ENCODE results near the gene ECHS1. TPM values are rescaled to one million over a fixed set of nuclear protein-coding genes. Genes with fewer than 3 reads are reported as not detected.
A peak's percentile ranks its signal among the peaks of the same experiment; 100 is the strongest.

ECHS1 gene
- total RNA-seq (100 to 1,000 TPM; 133 to 280 (median 146) TPM), polyA plus RNA-seq (100 to 1,000 TPM in 2 of 3 donors, 10 to 100 TPM in 1; 74.4 to 126 (median 126) TPM)
- long read RNA-seq, donor 1, transcript ECHS1-201 (8 exons, 1,617 nt), result major isoform, 87 of 101 reads
- long read RNA-seq, donor 1, partial matches to known transcripts, result 14 of 101 reads
- long read RNA-seq, donor 1, other reads (novel, unspliced or antisense), result 0 of 101 reads
- long read RNA-seq, donor 2, transcript ECHS1-201 (8 exons, 1,617 nt), result major isoform, 58 of 93 reads
- long read RNA-seq, donor 2, partial matches to known transcripts, result 35 of 93 reads
- long read RNA-seq, donor 2, other reads (novel, unspliced or antisense), result 0 of 93 reads
- long read RNA-seq, donor 3, transcript ECHS1-201 (8 exons, 1,617 nt), result major isoform, 82 of 146 reads
- long read RNA-seq, donor 3, partial matches to known transcripts, result 64 of 146 reads
- long read RNA-seq, donor 3, other reads (novel, unspliced or antisense), result 0 of 146 reads
- long read RNA-seq, donor 4, transcript ECHS1-201 (8 exons, 1,617 nt), result major isoform, 398 of 414 reads
- long read RNA-seq, donor 4, partial matches to known transcripts, result 11 of 414 reads
- long read RNA-seq, donor 4, other reads (novel, unspliced or antisense), result 5 of 414 reads
- long read RNA-seq, donor 5, transcript ECHS1-201 (8 exons, 1,617 nt), result major isoform, 576 of 593 reads
- long read RNA-seq, donor 5, partial matches to known transcripts, result 8 of 593 reads
- long read RNA-seq, donor 5, other reads (novel, unspliced or antisense), result 9 of 593 reads
- long read RNA-seq, donor 6, transcript ECHS1-201 (8 exons, 1,617 nt), result major isoform, 197 of 206 reads
- long read RNA-seq, donor 6, partial matches to known transcripts, result 6 of 206 reads
- long read RNA-seq, donor 6, other reads (novel, unspliced or antisense), result 3 of 206 reads
- long read RNA-seq, donor 7, transcript ECHS1-201 (8 exons, 1,617 nt), result major isoform, 37 of 59 reads
- long read RNA-seq, donor 7, partial matches to known transcripts, result 22 of 59 reads
- long read RNA-seq, donor 7, other reads (novel, unspliced or antisense), result 0 of 59 reads
- long read RNA-seq, donor 8, transcript ECHS1-201 (8 exons, 1,617 nt), result major isoform, 113 of 135 reads
- long read RNA-seq, donor 8, partial matches to known transcripts, result 22 of 135 reads
- long read RNA-seq, donor 8, other reads (novel, unspliced or antisense), result 0 of 135 reads
- long read RNA-seq, donor 9, transcript ECHS1-201 (8 exons, 1,617 nt), result major isoform, 69 of 80 reads
- long read RNA-seq, donor 9, partial matches to known transcripts, result 11 of 80 reads
- long read RNA-seq, donor 9, other reads (novel, unspliced or antisense), result 0 of 80 reads
- long read RNA-seq, donor 10, transcript ECHS1-201 (8 exons, 1,617 nt), result major isoform, 63 of 82 reads
- long read RNA-seq, donor 10, partial matches to known transcripts, result 19 of 82 reads
- long read RNA-seq, donor 10, other reads (novel, unspliced or antisense), result 0 of 82 reads

DNA sequence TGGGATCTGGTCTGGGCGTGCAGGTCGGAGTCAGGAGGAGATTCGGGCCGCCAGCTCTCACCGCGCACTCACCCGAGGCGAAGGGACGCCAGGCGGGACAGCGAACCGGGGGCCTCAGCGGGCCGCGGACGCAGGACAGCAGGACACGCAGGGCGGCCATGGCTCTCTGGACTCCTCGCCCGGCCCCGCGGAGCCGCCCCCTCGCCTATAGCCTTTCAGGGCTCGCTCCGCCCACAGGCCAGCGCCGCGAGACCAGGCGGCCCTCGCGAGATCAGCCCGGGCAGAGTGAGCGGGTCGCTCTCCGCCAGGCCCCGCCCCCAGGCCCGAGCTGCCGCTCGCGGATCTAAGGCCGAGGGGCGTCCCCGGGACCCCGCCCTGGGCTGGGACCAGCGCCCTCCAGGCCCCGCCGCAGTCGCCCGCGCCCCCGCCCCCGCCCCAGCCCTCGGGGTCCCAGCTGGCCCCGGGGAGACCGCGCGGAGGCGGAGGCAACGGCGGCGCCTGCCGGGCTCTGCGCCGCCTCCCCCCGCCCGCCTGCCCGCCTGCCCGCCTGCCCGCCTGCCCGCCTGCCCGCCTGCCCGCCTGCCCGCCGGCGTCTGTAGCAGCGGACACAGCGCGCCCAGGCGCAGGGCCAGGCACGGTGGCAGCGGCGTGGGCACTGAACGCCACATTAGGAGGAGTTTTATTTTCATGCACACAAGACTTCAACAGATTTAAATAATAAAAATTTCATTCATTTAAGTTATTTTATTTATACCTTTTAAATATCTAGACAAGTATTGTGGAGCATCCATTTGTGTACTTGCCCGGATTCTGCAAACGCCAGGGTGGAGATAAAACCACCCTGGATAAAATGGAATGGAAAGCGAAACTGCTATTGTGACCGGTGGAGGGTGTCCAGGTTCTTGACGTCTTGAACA, at the start of gene ECHS1:
Gene ECHS1, minus strand, starts transcription at position 181 of the 917 bp plus-strand sequence. Its CDS starts 21 bp downstream, at position 160.
- Histone ChIP-seq H3K36me3 (replicated peaks in 1 of 2) (peaks cover 0 to 23% of the 10 kb centered on the region in 2 donors), H3K27me3 (no peaks in the 10 kb centered on the region), H3K4me3 (peak within 1 kb of the TSS in 2 of 4 donors; percentile 66 to 75), H3K27ac (peak within 1 kb of the TSS; percentile 34 to 99 (median 90)), H3K4me1 (replicated peaks in 1 of 2) (peaks cover 9 to 19% of the 10 kb centered on the region in 2 donors), H3K9me3 (replicated peaks in 1 of 3) (no peaks in the 10 kb centered on the region)
- peak; percentile 94 to 99 (median 97) for DNase-seq
- peak; percentile 49 to 66 for TF ChIP-seq POLR2A (IDR thresholded peaks at IDR 0.05)
- TF ChIP-seq, protein P1, sequence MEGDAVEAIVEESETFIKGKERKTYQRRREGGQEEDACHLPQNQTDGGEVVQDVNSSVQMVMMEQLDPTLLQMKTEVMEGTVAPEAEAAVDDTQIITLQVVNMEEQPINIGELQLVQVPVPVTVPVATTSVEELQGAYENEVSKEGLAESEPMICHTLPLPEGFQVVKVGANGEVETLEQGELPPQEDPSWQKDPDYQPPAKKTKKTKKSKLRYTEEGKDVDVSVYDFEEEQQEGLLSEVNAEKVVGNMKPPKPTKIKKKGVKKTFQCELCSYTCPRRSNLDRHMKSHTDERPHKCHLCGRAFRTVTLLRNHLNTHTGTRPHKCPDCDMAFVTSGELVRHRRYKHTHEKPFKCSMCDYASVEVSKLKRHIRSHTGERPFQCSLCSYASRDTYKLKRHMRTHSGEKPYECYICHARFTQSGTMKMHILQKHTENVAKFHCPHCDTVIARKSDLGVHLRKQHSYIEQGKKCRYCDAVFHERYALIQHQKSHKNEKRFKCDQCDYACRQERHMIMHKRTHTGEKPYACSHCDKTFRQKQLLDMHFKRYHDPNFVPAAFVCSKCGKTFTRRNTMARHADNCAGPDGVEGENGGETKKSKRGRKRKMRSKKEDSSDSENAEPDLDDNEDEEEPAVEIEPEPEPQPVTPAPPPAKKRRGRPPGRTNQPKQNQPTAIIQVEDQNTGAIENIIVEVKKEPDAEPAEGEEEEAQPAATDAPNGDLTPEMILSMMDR (IDR thresholded peaks at IDR 0.05), result no peak
- intact Hi-C loops (cut with DNase I), result no loop called here
- WGBS, 4 donors, result 1 to 4% (median 2%) methylated on average over 10 to 88 of the region's 89 CpGs

DNA sequence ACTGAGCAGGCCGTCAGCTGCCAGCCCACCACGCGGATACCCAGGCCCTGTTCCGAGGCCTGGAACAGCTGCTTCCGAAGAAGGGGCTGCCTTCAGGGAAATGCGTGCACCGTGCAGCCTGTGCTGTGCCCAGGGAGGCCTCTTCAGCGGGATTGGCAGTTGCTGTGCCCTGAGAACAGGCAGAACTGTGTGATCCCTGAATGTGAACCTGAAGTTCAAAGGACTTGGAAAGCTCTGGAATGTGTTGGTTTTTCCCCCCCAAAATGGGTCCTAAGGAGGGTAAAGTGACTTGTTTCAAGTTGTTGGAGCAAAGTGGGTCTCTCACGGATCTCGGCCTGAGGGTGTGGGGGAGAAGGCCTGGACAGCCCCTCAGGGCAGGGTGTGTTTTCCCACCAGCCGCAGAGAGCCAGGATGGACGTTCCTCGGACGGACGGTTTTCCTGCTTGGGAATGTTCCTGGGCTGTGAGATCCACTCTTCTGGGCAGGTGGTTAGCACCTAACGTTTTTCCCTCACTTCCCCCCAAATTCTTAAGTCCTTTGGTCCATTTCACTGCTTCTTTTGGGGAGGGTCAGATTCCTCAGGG, 49.2 kb upstream of the ECHS1 start:
- H3K27ac ChIP-seq, result no peak overlapping the region

More for the DNA sequence above, 49.2 kb upstream of the ECHS1 start:
- Histone ChIP-seq H3K4me1 (replicated peaks in 1 of 2) (peaks cover 0 to 3% of the 10 kb centered on the region in 2 donors), H3K9me3 (replicated peaks in 1 of 3) (no peaks in the 10 kb centered on the region), H3K27me3 (no peaks in the 10 kb centered on the region), H3K4me3 (no peak overlapping the region), H3K36me3 (replicated peaks in 1 of 2) (peaks cover 0 to 20% of the 10 kb centered on the region in 2 donors)
- 81 to 86% (median 85%) methylated on average over 11 to 16 of the region's 16 CpGs for WGBS, 4 donors
- intact Hi-C loops (cut with DNase I), result no loop called here
- TF ChIP-seq, protein P1 (IDR thresholded peaks at IDR 0.05), result no peak
- TF ChIP-seq POLR2A (IDR thresholded peaks at IDR 0.05), result no peak
- peak in 1 of 7 donors; percentile 49 for DNase-seq
